Skeletal muscle cell (primary cell): ENCODE measurements around the gene RNF26.

Experiments used
- DNase-seq: peaks from one replicate; pipeline ENCODE4 v3.0.0-alpha.2; 2010; ENCODE audit warnings: low read depth
- H3K4me3 ChIP-seq: 2 replicates; pipeline ENCODE4 v1.5.1; 2011; ENCODE audit warnings: low read depth, mild to moderate bottlenecking, control low read depth, low read length, moderate library complexity

Gene RNF26

DNA sequence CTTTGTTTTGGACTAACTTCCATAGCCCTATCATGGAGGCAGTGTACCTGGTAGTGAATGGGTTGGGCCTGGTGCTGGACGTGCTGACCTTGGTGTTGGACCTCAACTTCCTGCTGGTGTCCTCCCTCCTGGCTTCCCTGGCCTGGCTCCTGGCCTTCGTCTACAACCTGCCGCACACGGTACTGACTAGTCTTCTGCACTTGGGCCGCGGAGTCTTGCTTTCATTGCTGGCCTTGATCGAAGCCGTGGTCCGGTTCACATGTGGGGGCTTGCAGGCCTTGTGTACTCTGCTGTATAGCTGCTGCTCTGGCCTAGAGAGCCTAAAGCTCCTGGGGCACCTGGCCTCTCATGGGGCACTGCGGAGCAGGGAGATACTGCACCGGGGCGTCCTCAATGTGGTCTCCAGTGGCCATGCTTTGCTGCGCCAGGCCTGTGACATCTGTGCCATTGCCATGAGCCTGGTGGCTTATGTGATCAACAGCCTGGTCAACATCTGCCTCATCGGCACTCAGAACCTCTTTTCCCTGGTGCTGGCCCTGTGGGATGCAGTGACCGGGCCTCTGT, 846 bp downstream of the RNF26 start:
- H3K4me3 ChIP-seq: peak overlapping the region; percentile 86
- no peak for DNase-seq

DNA sequence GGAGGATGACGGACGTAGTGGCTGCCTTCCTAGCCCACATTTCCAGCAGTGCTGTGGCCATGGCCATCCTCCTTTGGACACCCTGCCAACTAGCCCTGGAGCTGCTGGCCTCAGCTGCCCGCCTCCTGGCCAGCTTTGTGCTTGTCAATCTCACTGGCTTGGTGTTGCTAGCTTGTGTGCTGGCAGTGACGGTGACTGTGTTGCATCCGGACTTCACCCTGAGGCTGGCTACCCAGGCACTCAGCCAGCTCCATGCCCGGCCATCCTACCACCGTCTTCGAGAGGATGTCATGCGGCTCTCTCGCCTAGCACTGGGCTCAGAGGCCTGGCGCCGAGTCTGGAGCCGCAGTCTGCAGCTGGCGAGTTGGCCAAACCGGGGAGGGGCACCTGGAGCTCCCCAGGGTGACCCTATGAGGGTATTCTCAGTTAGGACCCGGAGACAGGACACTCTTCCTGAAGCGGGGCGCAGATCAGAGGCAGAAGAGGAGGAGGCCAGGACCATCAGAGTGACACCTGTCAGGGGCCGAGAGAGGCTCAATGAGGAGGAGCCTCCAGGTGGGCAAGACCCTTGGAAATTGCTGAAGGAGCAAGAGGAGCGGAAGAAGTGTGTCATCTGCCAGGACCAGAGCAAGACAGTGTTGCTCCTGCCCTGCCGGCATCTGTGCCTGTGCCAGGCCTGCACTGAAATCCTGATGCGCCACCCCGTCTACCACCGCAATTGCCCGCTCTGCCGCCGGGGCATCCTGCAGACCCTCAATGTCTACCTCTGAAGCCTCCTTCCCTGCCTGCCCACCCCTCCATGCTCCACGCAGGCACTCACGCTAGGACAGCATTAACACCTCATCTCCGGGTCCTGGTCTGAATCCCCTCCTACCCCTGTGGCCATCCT, 1.6 kb downstream of the RNF26 start:
- no peak for DNase-seq

DNA sequence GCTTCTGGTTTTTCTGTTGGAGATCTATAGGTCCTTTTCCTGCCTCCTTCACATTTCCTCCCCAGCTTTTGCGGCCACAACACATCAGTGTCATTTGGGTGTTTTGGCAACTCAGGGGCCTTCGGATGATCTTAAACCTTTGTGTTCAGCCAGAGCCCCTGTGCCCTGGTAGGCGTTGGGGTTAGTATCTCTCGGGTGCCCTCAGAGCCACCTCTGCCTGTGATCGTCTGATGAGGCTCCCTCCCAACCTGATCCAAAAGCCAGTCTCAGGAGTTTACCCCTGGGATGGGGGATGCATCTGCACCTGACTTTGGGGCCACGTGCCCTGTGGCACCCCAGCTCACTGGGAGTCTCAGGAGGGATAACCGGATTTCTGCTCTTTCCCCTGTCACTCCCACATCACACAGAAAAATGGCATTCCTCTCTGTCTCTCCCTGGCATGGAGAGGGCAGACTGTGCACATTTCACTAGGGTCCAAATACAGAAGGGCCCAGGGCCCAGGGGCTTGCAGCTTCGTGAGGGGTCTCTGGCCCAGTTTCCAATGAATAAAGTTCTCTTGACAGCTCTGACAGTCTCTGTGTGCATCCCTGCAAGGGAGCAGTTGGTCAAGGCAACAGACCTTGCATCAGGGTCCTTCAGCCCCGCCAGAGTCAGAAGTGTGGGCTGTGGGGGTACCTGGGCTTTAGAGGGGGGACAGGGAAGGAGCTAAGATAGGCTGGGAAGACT, 2.6 kb downstream of the RNF26 start:
- no peak overlapping the region for H3K4me3 ChIP-seq
- no peak for DNase-seq

More for the DNA sequence above, 1.6 kb downstream of the RNF26 start:
- peak overlapping the region; percentile 86 for H3K4me3 ChIP-seq

DNA sequence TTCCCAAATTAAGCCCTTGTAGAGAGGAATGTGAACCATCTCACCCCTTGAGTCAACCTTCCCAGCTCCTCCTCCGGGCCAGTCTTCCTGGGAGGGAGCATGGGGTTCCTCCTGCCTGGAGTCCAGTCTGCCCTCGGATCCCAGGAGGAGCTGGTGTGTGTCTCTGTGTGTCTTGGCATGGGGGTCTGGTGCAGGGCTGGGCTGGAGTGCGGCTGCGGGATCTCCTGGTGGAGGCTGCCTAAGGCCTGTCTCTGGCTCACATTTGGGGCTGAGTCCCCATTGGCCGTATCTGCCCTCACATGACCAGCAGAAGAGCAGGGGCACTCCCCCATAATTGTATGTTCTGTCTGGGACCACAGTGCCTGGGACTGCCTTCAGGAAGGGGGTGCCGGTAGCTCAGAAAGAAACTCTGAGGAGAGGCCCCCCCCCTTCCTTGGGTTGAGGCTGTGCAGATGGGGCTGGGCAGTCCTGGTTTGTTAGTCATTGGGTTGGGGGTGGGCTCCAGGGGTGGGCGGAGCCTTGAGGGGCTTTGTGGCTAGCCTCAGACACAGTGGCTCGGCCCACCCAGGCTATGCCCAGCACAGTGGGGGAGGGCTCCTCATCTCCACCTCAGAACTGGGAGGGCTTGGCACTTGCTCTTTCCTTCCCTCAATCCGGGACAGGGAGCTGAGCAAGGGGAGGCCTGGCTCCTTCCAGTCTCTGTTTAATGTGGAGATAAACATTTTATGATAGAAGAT, 3.4 kb downstream of the RNF26 start:
- no peak for DNase-seq
- peak overlapping the region; percentile 13 for H3K4me3 ChIP-seq

DNA sequence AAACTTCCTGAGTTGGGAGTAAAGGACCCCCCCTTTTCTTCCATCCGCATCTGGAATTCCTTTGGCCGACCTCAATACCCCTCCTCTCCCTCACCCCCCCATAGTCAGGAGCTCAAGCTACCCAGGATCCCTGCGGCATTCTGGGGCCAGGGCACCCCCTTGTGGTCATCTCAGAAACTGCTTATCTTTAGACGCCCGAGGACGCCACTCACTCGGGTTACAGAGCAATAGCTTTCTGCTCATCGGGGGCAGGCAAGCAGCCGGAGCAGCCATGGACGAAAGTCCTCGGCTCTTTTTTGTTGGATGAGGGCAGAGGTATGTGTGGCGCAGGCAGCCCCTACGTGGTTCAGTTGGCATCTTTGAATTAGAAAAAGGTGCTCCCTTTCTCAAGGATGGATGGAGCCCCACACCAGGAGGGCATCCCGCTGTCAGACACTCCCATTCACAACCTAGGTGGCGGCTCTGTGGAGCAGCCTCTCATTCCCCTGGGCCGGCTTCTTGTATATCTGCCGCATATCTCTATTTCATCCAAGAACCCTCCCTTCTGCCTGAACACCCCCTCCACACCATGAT, 4.1 kb downstream of the RNF26 start:
- no peak for DNase-seq
- peak overlapping the region; percentile 13 for H3K4me3 ChIP-seq

DNA sequence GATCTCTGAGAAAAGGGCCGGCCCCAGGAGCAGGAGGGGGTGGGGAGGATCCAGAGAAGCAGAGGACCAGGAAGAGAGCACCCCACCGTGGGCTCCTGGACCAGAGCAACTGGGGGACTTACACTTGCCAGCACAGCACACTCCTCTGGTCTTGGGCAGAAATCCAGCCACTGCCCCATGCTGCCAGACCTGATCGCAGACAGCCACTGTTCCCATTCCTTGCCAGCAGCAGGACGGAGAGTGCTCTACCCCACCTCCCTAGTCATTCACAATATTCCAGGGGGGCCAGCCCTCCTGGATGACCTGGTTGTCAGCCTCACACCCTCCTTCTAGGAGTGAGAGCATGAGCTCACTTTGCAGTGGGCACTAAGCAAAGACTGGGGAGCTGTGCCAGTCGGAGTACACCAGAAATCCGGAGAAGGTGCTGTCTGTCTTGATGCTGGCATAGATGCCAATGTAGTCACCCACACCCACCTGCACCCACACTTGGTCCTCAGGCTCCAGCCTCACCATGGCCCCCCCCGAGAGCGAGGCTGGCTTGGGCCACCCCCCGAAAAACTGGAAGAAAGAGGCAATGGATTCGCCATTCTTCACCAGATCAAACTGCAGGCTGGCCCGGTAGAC, 4.8 kb downstream of the RNF26 start:
- H3K4me3 ChIP-seq: peak overlapping the region; percentile 50
- DNase-seq: no peak

DNA sequence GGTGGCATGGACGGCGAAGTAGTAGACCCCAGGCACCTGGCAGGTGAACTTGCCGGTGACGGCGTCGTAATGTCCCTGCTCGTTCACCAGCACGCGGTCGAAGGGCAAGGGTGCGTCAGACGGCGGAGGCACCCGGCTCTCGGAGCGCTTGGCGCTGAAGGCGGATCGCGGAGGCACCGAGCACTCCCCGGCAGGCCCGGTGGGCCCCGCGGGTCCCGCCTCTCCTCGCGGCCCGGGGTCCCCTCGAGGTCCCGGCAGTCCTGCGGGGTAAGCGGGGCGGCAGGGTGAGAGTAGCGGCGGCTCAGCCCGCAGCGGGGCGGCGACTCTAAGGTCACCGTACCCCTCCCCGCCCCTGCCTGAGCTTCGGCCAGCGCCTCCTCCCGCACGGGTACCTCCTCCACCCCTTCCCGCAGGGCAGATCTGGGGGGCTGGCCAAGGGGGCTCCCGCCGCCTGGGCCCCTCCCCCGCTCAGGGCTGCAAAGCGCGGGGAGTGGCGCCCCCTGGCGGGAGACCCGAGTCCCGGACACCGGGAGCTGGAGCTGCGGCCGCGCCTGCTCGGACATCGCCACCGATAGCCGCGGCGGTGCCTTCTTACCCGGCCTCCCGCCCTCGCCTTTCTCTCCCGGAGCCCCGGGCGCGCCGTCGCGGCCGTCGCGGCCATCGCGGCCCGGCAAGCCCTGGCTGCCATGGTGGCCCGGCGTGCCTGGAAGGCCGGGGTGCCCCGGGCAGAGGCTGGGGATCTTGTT, 5.4 kb downstream of the RNF26 start:
- DNase-seq: no peak
- peak overlapping the region; percentile 50 for H3K4me3 ChIP-seq

DNA sequence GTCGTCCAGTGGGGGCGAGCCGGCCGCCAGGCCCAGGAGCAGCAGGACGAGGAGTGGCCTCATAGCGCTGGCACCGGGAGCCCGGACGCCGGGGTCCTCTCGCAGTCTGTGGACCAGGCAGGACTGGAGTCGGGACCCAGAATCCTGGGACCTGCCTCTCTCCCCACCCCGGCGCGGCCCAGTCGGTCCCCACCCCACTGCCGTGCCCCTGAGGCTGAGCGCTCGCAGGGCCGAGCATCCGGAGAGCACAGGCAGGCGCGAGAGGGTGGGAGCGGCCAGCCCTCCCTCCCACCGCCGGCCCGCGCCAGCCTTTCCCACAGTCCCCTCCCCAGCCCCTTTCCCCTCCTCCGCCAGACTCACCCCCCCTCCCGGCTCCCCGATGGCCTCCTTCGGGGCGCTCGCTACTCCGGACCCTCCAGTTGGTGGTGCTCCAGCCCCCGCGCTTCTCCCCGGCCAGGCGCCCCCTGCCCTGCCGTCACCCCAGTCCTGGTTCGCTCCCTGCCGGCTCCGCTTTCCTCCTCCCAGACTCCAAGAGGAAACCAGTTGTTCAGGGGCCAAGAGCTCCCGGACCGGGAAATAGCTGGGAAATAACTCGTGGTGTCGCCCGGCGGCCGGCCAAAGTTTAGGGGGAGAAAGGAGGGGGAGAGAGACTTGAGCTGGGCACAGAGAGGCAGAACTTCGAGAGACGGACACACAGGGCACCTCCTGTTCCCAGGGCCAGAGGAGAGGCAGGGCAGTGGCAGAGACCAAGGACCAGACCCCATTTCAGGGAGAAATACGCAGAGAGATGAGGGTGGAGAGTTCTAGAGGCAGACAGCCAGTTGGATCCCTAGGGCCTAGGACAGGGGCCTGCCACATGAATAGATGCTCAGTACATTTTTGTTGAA, 6.3 kb downstream of the RNF26 start, which contains the start of gene C1QTNF5:
Gene C1QTNF5 (minus strand): TSS at position 549 of the 887 bp plus-strand sequence. CDS start 486 bp downstream, at position 63.
- peak within 1 kb of the TSS; percentile 50 for H3K4me3 ChIP-seq
- no peak for DNase-seq

DNA sequence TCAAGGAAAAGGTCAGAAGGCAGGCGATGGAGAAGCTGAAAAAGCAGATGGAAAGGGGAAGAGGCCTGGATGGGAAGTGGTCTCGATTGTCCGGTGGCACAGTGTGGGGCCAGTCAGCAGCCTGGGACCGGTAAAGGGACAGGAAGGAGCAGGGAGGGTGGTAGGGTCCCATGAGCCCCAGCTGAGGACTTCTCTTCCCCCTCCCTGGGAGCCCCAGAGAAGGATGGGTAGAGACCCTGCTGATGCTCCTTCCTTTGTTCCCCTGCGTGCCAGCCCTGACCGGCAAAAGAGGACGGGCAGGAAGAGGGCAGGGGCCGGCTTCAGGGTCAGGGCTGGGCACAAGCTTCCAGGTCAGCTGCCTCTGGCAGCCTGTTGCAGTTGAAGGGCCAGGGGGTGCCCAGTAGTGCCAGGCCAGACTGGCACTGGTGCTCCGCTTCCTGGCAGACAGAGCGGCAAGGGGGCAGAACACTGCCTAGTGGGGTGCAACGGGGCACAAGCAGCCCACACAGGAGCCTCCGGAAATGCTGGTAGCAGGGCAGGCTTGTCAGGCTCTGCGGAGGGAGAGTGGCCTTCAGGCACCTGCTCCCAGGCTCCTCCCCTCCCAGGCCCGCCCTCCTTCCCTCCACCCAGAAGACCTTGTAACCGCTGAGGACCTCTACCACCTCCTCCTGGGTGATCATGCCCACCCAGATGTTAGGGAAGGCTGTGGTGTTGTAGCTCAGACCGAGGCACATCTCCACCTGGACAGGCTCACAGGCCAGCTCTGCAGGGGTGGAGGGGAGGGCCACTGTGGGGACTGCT, 7.1 kb downstream of the RNF26 start:
- DNase-seq: no peak
- H3K4me3 ChIP-seq: peak overlapping the region; percentile 50

DNA sequence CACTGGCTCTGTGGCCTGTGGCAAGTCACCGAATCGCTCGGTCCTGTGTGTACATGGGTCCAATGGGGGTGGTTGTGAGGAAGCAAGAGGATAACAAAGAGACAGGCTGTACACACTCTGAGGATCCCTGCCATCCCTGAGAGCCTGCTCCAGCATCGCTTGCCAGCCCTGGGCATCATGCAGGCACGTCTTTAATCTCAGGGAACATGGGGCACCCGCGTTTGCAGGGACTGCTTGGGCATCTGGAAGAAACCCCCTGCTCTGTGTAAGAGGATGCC, 7.6 kb downstream of the RNF26 start:
- DNase-seq: no peak

DNA sequence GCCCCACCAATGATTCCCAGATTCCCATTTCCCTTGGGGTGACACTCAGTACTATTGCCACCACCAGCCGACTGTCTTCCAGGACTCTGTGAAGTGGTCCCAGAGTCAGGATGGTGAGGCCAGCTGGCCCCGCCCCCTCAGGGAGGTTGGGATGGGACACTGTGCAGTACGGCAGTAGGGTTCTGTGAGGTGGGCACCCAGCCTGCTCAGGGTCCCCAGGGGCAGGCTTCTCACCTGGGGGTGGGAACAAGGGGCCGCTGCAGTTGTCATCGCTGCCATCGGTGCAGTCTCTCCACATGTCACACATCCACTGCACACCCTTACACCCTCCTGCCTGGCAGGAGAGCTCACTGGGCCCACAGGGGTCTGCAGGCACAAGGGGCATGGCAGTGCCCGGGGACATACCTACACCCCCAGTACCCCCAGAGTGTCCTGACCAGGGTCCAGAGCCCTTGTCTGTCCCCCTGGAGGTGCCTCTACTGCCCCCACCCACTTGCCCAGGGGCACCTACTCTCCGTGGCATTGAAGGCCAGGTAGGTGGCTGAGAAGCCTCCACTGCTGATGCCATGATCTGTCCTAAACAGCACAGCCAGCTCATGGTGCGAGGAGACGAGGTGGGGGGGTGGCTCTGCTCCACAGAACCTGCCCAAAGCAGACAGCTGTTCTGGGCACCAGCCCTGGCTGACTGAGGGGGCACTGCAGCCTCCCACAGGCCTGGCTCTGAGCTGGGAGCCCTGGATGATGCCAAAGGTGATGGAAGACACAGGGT, 8.2 kb downstream of the RNF26 start:
- DNase-seq: no peak
- H3K4me3 ChIP-seq: no peak overlapping the region

More for the DNA sequence above, 7.6 kb downstream of the RNF26 start:
- H3K4me3 ChIP-seq: no peak overlapping the region

DNA sequence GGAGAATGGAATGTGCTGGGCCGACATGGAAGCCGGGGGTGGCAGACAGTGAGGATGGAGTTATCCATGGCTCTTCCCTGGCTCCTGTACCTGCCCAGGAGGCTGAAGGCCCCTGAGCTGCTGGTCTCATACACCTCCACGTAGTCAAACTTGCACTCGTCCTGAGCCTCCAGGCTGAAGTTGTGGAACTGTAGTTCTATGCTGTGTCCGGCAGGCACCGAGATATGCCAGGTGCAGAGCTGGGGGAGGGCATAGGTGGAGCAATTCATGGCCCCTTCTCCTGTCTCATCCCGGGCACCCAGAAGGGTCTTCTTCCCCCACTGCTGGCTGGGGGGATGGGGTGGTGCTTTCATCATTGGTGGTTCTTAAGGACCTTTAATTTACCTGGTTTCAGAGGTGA, 9.4 kb downstream of the RNF26 start:
- no peak overlapping the region for H3K4me3 ChIP-seq
- no peak for DNase-seq

DNA sequence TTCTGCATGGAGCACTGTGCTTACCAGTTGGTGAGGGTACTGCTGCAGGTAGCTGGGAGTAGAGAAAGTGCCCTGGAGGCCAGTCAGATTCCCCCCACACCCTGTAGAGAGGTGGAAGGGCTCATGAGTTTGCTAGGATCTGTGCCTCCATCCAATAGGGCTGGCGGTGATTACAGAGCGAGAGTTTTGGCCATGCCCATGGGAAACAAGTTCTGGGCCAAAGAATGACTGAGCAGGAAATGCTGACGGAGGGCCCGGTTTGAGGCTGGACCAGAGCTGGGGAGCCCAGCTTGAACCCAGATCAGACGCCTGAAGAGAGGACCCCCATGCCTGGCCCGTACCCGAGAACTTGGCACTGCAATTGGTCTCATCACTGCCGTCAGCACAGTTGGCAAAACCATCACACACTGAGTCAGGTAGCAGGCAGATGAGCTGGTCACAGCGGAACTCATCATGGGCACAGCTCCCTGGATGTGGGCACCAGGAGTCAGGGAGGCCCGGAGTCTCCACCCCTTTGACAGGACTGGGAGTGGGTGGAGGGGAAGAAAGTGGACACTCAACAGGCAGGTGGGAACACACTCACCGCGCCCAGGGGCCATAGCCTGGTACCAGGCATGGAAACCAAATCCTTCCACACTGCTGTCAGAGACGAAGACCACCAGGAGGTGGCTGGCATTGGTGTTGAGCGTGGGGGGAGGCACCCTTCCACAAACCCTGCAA, 10.1 kb downstream of the RNF26 start:
- no peak for DNase-seq

DNA sequence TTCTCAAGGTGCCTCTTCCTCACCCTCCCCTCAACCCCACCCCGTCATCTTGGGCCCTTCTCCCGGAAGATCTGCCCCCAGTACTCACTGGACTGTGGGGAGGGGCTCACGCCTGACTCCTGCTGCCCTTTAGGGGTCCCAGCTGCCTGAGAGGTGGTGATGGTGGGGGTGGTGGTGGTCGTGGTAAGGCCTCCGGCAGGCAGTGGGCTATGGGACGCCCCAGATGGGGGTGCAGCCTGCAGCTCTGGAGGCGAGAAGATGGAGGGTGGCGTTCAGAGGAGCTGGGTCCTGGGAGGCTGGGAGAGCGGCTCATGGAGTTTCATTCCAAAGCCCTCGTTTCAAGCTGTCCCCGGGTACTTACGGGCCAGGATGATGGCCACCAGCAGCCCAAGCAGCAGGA, 11.4 kb downstream of the RNF26 start:
- DNase-seq: no peak
- no peak overlapping the region for H3K4me3 ChIP-seq

More for the DNA sequence above, 10.1 kb downstream of the RNF26 start:
- no peak overlapping the region for H3K4me3 ChIP-seq

DNA sequence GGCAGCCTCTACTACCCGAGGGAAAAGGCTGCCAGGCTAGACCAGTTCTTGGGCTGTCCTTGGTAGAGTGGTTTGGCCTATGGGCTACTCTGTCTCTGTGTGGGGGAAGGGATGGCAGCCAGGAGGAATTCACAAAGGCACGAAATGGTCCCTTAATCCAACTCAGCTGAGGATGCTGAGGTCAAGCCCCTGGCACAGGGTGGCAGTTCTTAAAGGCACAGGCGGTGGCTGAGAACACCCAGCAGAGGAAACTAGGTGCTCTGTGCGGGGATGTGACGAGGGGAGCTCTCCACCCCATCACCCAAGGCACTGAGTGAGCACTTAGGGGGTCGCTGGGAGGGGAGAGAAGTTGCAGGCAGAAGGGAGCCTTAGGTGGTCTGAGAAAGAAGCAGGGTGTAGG, 12.3 kb downstream of the RNF26 start, which contains the start of gene MFRP:
Gene MFRP (minus strand): TSS at position 101 of the 400 bp plus-strand sequence. CDS start 192 bp downstream, outside the sequence.
- no peak for DNase-seq
- no peak within 1 kb of the TSS for H3K4me3 ChIP-seq
